Fibroblast of mammary gland (primary cell): ENCODE measurements around the gene ZNF213.

Experiments
- DNase-seq: peaks from one replicate; pipeline ENCODE4 v3.0.0-alpha.2; 2010; ENCODE audit warnings: low read depth
- H3K4me3 ChIP-seq: 2 replicates; pipeline ENCODE4 v1.5.1; 2011; ENCODE audit warnings: low read depth, mild to moderate bottlenecking, low read length, moderate library complexity; ENCODE audit not compliant: control insufficient read depth
- TF ChIP-seq, protein P1 (sequence below): conservative IDR thresholded peaks from 2 replicates; pipeline ENCODE4 v1.5.1; 2011; ENCODE audit warnings: low read depth, low read length, inconsistent platforms; ENCODE audit not compliant: control insufficient read depth, insufficient read depth

Gene ZNF213

DNA sequence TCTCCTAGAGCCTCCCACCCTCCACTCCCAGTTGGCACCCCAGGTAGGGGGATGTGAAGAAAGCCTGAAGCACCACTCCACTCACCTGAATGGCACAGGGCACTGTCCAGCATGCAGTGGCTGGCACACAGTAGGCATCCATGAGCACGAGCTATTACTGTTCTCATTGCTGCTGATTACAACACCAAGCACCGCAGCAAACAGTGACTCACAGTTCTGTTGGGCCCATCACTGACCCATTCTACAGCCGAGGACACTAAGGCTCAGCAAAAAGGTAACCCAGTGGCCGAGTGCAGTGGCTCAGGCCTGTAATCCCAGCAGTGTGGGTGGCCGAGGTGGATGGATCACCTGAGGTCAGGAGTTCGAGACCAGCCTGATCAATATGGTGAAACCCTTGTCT, 38.5 kb upstream of the ZNF213 start:
- TF ChIP-seq, protein P1, sequence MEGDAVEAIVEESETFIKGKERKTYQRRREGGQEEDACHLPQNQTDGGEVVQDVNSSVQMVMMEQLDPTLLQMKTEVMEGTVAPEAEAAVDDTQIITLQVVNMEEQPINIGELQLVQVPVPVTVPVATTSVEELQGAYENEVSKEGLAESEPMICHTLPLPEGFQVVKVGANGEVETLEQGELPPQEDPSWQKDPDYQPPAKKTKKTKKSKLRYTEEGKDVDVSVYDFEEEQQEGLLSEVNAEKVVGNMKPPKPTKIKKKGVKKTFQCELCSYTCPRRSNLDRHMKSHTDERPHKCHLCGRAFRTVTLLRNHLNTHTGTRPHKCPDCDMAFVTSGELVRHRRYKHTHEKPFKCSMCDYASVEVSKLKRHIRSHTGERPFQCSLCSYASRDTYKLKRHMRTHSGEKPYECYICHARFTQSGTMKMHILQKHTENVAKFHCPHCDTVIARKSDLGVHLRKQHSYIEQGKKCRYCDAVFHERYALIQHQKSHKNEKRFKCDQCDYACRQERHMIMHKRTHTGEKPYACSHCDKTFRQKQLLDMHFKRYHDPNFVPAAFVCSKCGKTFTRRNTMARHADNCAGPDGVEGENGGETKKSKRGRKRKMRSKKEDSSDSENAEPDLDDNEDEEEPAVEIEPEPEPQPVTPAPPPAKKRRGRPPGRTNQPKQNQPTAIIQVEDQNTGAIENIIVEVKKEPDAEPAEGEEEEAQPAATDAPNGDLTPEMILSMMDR: no peak
- H3K4me3 ChIP-seq: no peak overlapping the region

DNA sequence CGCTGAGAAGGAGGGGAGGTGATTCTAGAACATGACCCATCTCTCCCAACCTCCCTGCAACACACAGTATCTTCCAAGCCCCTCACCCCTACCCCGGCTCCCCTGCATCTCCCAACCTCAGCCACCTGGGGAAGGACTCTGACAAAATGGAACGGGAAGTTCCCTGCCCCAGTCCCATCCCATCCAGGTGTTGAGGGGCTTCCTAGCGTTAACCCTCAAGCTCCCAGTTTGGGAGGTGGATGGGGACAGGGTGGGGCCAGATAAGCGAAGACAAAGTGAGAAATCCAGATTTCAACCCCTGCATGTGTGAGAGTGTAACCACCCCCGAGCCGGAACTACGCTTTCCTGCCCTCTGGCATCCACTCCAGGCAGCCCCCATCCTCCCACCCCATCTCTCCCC, 37.6 kb upstream of the ZNF213 start:
- DNase-seq: no peak
- no peak overlapping the region for H3K4me3 ChIP-seq
- TF ChIP-seq, protein P1: no peak

More for the DNA sequence above, 38.5 kb upstream of the ZNF213 start:
- DNase-seq: no peak

DNA sequence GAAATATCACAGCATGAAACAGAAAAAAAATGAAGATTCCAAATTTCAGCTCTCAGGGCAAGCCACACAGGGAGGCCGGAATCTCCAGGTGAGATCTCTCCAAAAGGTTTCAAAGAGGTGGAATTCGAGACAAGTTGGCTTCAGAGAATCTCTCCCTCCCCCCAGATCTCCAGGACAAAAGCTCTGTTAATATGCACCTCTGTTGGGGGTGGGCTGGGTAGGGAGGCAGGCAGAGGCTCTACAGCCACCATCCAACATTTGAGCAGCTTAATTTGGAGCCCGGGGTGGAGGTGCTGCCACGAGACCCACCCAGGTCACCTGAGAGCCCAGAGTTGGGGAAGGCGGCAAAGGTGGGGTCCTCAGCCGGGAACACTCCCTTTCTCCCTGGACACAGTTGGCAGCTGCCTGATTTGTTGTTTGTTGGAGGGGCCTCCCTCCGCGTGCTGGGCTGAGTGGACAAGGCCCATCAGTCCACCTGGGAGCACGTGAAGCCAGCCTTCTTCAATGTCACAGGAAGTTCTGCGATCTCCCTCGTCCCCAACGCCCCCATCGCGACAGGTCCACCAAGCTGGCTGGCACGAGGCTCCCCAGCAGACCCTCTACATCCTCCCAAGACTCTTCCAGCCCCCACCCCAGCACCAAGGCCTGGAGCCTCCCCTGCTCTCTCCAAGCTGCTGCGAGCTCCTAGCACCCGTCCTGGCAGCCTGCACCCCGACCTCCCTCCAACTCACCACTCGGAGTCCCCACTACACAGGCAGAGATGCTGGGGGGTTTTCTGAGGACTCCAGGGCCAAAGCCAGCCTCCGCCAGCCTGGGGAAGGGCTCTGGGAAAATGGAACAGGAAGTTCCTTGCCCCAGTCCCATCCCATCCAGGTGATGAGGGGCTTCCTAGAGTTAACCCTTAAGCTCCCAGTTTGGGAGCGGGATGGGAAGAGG, 36.1 kb upstream of the ZNF213 start, which contains the start of gene ZSCAN10:
Gene ZSCAN10 (minus strand): TSS at position 836 of the 936 bp plus-strand sequence. CDS start 6,357 bp downstream, outside the sequence.
- H3K4me3 ChIP-seq: peak within 1 kb of the TSS; percentile 15
- TF ChIP-seq, protein P1: no peak
- no peak for DNase-seq

DNA sequence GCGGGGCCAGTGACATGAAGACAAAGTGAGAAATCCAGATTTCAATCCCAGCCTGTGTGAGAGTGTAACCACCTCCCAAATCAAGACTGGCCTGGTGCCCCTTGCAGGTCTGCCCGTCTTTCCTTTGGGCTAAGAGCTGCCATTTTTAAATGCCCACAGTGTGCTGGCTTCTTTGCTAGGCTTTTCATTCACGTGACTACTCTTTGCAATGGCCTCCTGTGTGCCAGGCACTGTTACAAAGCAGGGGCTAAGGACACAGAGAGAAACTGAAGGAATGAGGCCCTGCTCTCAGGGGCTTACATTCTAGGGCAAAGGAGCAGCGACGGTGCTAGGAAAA, 35.5 kb upstream of the ZNF213 start:
- DNase-seq: no peak
- no peak overlapping the region for H3K4me3 ChIP-seq
- TF ChIP-seq, protein P1: no peak

DNA sequence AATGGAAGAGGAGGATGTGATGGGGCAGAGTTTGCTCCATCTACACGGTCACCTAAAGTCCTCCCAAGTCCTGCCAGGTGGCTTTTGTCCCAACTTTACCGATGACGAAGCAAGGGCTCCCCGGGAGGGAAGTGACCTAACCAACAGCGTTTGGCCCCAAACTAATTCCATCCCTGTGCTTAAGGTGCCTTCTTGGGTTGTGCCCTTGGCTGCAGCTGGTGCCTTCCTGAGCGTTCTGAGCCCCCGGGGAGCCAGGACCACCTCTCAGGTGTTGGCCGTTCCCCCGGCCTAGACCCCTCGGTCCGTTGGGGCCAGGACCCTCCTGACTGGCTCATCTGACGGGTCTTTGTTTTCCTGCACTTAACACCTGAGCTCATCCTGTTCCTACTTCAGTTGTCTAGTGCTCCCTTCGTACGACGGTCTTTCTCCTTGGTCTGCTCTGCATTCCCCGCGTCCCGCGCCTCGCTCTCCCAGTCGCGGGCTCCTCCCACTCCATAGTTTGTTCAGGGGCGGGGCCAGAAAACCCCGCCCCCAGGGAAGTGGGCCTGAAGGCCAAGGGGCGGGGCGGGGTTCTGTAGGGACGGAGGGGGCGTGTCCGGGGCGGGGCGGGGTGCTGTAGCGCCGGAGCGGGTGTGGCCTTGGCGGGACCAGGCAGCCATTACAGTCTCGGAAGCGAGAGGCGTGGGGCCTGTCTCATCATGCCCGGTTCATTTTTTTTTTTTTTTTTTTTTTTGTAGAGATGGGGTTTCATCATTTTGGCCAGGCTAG, 34.9 kb upstream of the ZNF213 start:
- peak overlapping the region; percentile 15 for H3K4me3 ChIP-seq
- TF ChIP-seq, protein P1: no peak
- peak; percentile 81 for DNase-seq

DNA sequence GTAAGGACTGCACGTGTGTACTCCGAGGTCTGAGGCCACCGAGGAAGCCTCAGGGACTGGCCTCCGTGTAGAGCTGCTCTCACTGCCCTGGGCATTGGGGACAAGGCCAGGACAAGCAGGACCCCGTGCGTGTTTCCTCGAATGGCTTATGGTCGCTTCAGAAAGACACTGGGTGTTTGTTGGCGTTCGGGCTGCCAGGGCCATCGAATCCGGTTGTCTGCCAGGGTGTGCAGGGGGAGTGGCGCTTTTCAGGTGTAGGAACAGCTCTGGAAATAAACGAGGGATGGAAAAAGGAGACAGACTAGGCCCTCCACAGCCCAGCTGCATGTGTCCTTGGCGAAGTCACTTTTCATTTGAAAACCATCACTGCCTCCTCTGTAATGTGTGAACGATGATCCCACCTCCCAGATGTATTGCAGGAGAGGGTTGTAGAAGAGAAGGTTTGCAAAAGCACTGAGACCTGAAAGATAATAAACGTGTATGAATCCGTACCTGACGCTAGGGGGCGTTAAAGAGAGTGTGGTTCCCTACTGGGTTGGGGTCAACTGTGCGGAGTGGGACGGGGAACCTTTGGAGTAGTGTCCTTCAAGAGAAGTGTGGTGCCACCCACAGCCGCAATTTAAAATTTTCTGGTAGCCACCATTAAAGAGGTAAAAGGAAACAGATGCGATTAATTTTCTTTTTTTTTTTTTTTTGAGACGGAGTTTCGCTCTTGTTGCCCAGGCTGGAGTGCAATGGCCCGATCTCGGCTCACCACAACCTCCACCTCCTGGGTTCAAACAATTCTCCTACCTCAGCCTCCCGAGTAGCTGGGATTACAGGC, 33.6 kb upstream of the ZNF213 start:
- no peak overlapping the region for H3K4me3 ChIP-seq
- TF ChIP-seq, protein P1: peak; percentile 67
- DNase-seq: peak; percentile 39
